Endothelial cell of umbilical vein (primary cell): ENCODE results near the gene SLC26A8. TPM values are rescaled to one million over a fixed set of nuclear protein-coding genes. Genes with fewer than 3 reads are reported as not detected.

Experiments
- BruUV-seq: library from RNA; stranded (reverse); fragments of 400-500 nt; replicated peaks from 2 replicates; lab custom pipeline; 2021; lab: Mats Ljungman, UMichigan
- CTCF ChIA-PET: fragments of 300-600, 350-600 bp; sonication (Branson Sonifier 250); formaldehyde crosslinking; loops from one replicate; lab custom pipeline; 2021; ENCODE audit warnings: antibody characterized with exemption, inconsistent platforms; lab: Charles Lee
- POLR2A ChIA-PET: fragments of 300-600, 350-600 bp; sonication (Branson Sonifier 250); formaldehyde crosslinking; loops from one replicate; lab custom pipeline; 2021; ENCODE audit warnings: antibody characterized with exemption, inconsistent platforms; lab: Charles Lee
- DNase-seq: peaks from one replicate; pipeline ENCODE4 v3.0.0-alpha.2; 2011; ENCODE audit warnings: low read depth, low spot score
- FAIRE-seq: peaks from 2 replicates; lab custom pipeline; 2011; peaks lifted over from hg19 to GRCh38; lab: Jason Lieb, UNC
- H2AFZ ChIP-seq: 2 replicates; pipeline ENCODE4 v1.6.0; 2012; ENCODE audit warnings: low read depth, low read length, control low read depth, inconsistent platforms
- H3K27ac ChIP-seq: 2 replicates; pipeline ENCODE4 v1.5.1; 2011; ENCODE audit warnings: low read depth, mild to moderate bottlenecking, control low read depth, low read length, moderate library complexity; ENCODE audit not compliant: insufficient read depth
- H3K27me3 ChIP-seq, 2 experiments: 2 replicates each; pipeline versions ENCODE4 v1.6.0 to v1.6.1; 2011; ENCODE audit warnings: low read length in 2 of 2, mixed read lengths in 1 of 2; ENCODE audit not compliant: control insufficient read depth in 2 of 2, insufficient read depth in 2 of 2
- H3K36me3 ChIP-seq, 2 experiments: 2 replicates in 1 of 2; 3 replicates in 1 of 2; pipeline ENCODE4 v1.5.1; 2011; ENCODE audit warnings: low read length in 2 of 2, mild to moderate bottlenecking in 1 of 2, moderate library complexity in 1 of 2; ENCODE audit not compliant: control insufficient read depth in 2 of 2, insufficient read depth in 2 of 2; ENCODE audit errors: extremely low read depth in 1 of 2
- H3K4me1 ChIP-seq: 3 replicates; pipeline ENCODE4 v1.5.1; 2011; ENCODE audit warnings: mild to moderate bottlenecking, low read length; ENCODE audit not compliant: control insufficient read depth, insufficient read depth; ENCODE audit errors: extremely low read depth
- H3K4me2 ChIP-seq: 2 replicates; pipeline ENCODE4 v1.6.1; 2011; ENCODE audit warnings: low read length, control low read depth, mixed read lengths; ENCODE audit not compliant: insufficient read depth
- H3K4me3 ChIP-seq, 3 experiments: fragments of 200-600 bp in 1 of 3; sonication (generic), shearing (Covaris generic) in 1 of 3; replicated peaks in 1 of 3; 2 replicates each; pipeline ENCODE4 v1.5.1; 2011 to 2016; ENCODE audit warnings: control low read depth in 3 of 3, low read length in 3 of 3, mild to moderate bottlenecking in 2 of 3, inconsistent platforms in 1 of 3, low read depth in 1 of 3, moderate library complexity in 1 of 3; ENCODE audit not compliant: insufficient read depth in 1 of 3
- H3K79me2 ChIP-seq: 2 replicates; pipeline ENCODE4 v1.6.0; 2012; ENCODE audit warnings: low read length, inconsistent platforms; ENCODE audit not compliant: control insufficient read depth, insufficient read depth
- H3K9ac ChIP-seq: replicated peaks from 2 replicates; pipeline ENCODE3; 2011; ENCODE audit warnings: low read length, control low read depth; ENCODE audit not compliant: insufficient read depth; ENCODE audit errors: extremely low read depth
- H3K9me1 ChIP-seq: replicated peaks from 3 replicates; pipeline ENCODE4 v1.6.0; 2011; ENCODE audit warnings: mild to moderate bottlenecking, low read length; ENCODE audit not compliant: control insufficient read depth, insufficient read depth; ENCODE audit errors: extremely low read depth
- H3K9me3 ChIP-seq: replicated peaks from 2 replicates; pipeline ENCODE4 v1.5.1; 2012; ENCODE audit warnings: low read length, inconsistent platforms; ENCODE audit not compliant: control insufficient read depth, insufficient read depth
- H4K20me1 ChIP-seq: replicated peaks from 2 replicates; pipeline ENCODE3; 2011; ENCODE audit warnings: mild to moderate bottlenecking, low read length; ENCODE audit not compliant: control insufficient read depth, insufficient read depth; ENCODE audit errors: extremely low read depth
- EZH2 ChIP-seq: IDR thresholded peaks from 2 replicates; pipeline ENCODE4 v1.6.1; 2012; ENCODE audit warnings: borderline replicate concordance, low read depth, mild to moderate bottlenecking, moderate library complexity, low read length, inconsistent platforms; ENCODE audit not compliant: severe bottlenecking
- FOS ChIP-seq: IDR thresholded peaks from 2 replicates; pipeline ENCODE4 v1.6.1; 2011; ENCODE audit warnings: mild to moderate bottlenecking, low read length, moderate library complexity, borderline replicate concordance; ENCODE audit not compliant: insufficient read depth
- GATA2 ChIP-seq: IDR thresholded peaks from 2 replicates; pipeline ENCODE4 v1.7.0; 2011; ENCODE audit warnings: low read depth, mild to moderate bottlenecking, moderate library complexity, mixed read lengths, low read length; ENCODE audit not compliant: insufficient read length, insufficient read depth
- JUN ChIP-seq: IDR thresholded peaks from 2 replicates; pipeline ENCODE4 v1.6.1; 2011; ENCODE audit warnings: borderline replicate concordance, low read depth; ENCODE audit not compliant: insufficient read length, insufficient read depth
- MYC ChIP-seq: IDR thresholded peaks from one replicate; pipeline ENCODE4 v1.6.1; 2011; ENCODE audit warnings: mild to moderate bottlenecking, low read depth, low read length
- POLR2A ChIP-seq: IDR thresholded peaks from 2 replicates; pipeline ENCODE4 v1.6.1; 2012; ENCODE audit warnings: low read depth, mild to moderate bottlenecking, control low read depth, low read length
- POLR2AphosphoS5 ChIP-seq: IDR thresholded peaks from 2 replicates; pipeline ENCODE4 v1.6.1; 2012; ENCODE audit warnings: low read depth, mild to moderate bottlenecking, control low read depth, low read length, moderate library complexity; ENCODE audit not compliant: insufficient read depth
- dilution Hi-C: fragments of 300-500 bp; cut with MboI; formaldehyde crosslinking; loops from one replicate; pipeline ENCODE4 v1.15.0; 2019; ENCODE audit warnings: low sequenced_read_pairs; ENCODE audit not compliant: extremely low pct_ligation_motif_present
- intact Hi-C: fragments of 100-400 bp; cut with micrococcal nuclease; formaldehyde crosslinking; loops from one replicate; pipeline ENCODE4 v1.10.0; 2022
- polyA plus RNA-seq, 4 experiments: library from polyadenylated mRNA; depleted of rRNA in 3 of 4; stranded (reverse) in 3 of 4; unstranded in 1 of 4; fragments of >200 nt; gene quantifications; 2 replicates each; pipeline versions ENCODE4 v1.2.1 to v1.2.3, GENCODE V29; 2011 to 2012; ENCODE audit warnings: missing spikeins in 1 of 4
- total RNA-seq: library from RNA; stranded (reverse); gene quantifications from 2 replicates; pipeline ENCODE4 v1.2.3, GENCODE V29; 2021
- TF ChIP-seq, protein P1 (sequence below), 2 donors: IDR thresholded peaks; 1 replicate in 1 of 2; 2 replicates in 1 of 2; pipeline ENCODE4 v1.5.1; 2011; ENCODE audit warnings: low read length in 2 of 2, mild to moderate bottlenecking in 2 of 2, moderate library complexity in 2 of 2, control low read depth in 1 of 2, inconsistent platforms in 1 of 2, low read depth in 1 of 2; ENCODE audit not compliant: insufficient read depth in 1 of 2; ENCODE audit errors: extremely low read depth in 1 of 2
- TF ChIP-seq, protein P2 (sequence below): IDR thresholded peaks from 2 replicates; pipeline ENCODE4 v1.6.1; 2011; ENCODE audit not compliant: insufficient read depth, insufficient read length

Gene SLC26A8
- total and polyA plus RNA-seq, 2 donors (not counting 3 experiments of a cell fraction or from before 2014, with no cell fraction given) = 0.01 TPM; not detected in 1

DNA sequence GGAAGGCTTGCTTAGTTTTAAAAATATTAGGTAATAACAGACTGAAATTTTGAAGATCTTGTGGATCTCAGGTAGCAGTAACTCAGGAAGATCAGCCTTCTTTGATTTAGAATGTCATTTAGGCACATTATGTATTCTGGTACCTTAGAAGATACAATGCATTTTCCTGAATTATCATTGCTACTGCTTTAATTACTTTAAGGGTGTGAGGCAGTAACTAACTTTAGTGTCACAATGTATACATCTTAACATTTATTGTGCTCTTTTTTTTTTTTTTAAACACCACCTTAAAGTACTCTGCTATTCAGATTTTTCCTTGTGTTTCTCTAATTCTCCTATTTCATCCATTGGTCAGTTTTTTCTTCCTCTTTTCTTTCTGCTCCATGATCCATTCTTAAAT, 16.5 kb upstream of the SLC26A8 start:
- intact Hi-C loops = no loop called here
- Histone ChIP-seq H3K36me3 (no peaks in the 10 kb centered on the region), H3K9me3 (no peaks in the 10 kb centered on the region), H4K20me1 (peaks cover 13% of the 10 kb centered on the region), H3K9me1 (no peaks in the 10 kb centered on the region), H2AFZ (no peak overlapping the region), H3K4me1 (peaks cover 7% of the 10 kb centered on the region), H3K4me3 (no peak overlapping the region), H3K79me2 (peaks cover 94% of the 10 kb centered on the region), H3K4me2 (no peak overlapping the region), H3K27ac (no peak overlapping the region), H3K27me3 (no peaks in the 10 kb centered on the region), H3K9ac (no peak overlapping the region)
- dilution Hi-C loops = no loop called here
- ChIA-PET CTCF (no interaction called here), POLR2A (no interaction called here)
- BruUV-seq = no TSS peak
- no peak for FAIRE-seq
- TF ChIP-seq POLR2AphosphoS5 = no peak
- TF ChIP-seq POLR2A = no peak
- TF ChIP-seq, protein P1, sequence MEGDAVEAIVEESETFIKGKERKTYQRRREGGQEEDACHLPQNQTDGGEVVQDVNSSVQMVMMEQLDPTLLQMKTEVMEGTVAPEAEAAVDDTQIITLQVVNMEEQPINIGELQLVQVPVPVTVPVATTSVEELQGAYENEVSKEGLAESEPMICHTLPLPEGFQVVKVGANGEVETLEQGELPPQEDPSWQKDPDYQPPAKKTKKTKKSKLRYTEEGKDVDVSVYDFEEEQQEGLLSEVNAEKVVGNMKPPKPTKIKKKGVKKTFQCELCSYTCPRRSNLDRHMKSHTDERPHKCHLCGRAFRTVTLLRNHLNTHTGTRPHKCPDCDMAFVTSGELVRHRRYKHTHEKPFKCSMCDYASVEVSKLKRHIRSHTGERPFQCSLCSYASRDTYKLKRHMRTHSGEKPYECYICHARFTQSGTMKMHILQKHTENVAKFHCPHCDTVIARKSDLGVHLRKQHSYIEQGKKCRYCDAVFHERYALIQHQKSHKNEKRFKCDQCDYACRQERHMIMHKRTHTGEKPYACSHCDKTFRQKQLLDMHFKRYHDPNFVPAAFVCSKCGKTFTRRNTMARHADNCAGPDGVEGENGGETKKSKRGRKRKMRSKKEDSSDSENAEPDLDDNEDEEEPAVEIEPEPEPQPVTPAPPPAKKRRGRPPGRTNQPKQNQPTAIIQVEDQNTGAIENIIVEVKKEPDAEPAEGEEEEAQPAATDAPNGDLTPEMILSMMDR (IDR thresholded peaks at IDR 0.05; ENCODE audit: extremely low read depth in 1 of 2, insufficient read depth in 1 of 2, low read depth in 1 of 2, low read length in 2 of 2) = no peak
- no peak for TF ChIP-seq EZH2
- no peak for TF ChIP-seq FOS
- TF ChIP-seq MYC = no peak
- TF ChIP-seq, protein P2, sequence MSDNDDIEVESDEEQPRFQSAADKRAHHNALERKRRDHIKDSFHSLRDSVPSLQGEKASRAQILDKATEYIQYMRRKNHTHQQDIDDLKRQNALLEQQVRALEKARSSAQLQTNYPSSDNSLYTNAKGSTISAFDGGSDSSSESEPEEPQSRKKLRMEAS = no peak
- no peak for TF ChIP-seq GATA2
- TF ChIP-seq JUN = no peak
- DNase-seq = no peak
